ENCODE results near the gene CYSTM1.

CYSTM1 gene

GRCh38 chr5:140261403-140262171, 86.6 kb downstream of the CYSTM1 start:
- DNase-seq: peak; percentile 78

GRCh38 chr5:140262221-140262620, 87.2 kb downstream of the CYSTM1 start:
- DNase-seq: no peak

- no peak for DNase-seq
Measured at GRCh38 chr5:140262839-140263238, 87.9 kb downstream of the CYSTM1 start.

GRCh38 chr5:140265845-140266244, 90.9 kb downstream of the CYSTM1 start:
- no peak for DNase-seq

- DNase-seq: no peak
Measured at GRCh38 chr5:140266471-140267200, 91.6 kb downstream of the CYSTM1 start.

GRCh38 chr5:140267201-140267540, 92.2 kb downstream of the CYSTM1 start:
- DNase-seq: no peak

GRCh38 chr5:140267559-140268018, 92.6 kb downstream of the CYSTM1 start:
- no peak for DNase-seq

GRCh38 chr5:140270008-140270407, 95.0 kb downstream of the CYSTM1 start:
- no peak for DNase-seq

GRCh38 chr5:140273401-140273877, 98.5 kb downstream of the CYSTM1 start:
- peak; percentile 32 for DNase-seq

GRCh38 chr5:140275837-140276236, 100.8 kb downstream of the CYSTM1 start:
- DNase-seq: no peak

- no peak for DNase-seq
Measured at GRCh38 chr5:140282266-140282665, 107.3 kb downstream of the CYSTM1 start.

- no peak for DNase-seq
Measured at GRCh38 chr5:140284013-140284412, 109.0 kb downstream of the CYSTM1 start.

GRCh38 chr5:140286424-140286823, 111.4 kb downstream of the CYSTM1 start:
- DNase-seq: no peak

GRCh38 chr5:140287801-140288521, 113.0 kb downstream of the CYSTM1 start:
- no peak for DNase-seq

- DNase-seq: no peak
Measured at GRCh38 chr5:140292212-140293036, 117.4 kb downstream of the CYSTM1 start.

All from CD4-positive, alpha-beta T cell treated with Interferon gamma for 1 hour (primary cell).